Gastrocnemius medialis (tissue), 4 donors: ENCODE measurements around the gene STAM.

Source experiments
- POLR2A ChIP-seq, 2 donors: fragments of 450-650 bp; IDR thresholded peaks; one replicate each; pipeline ENCODE4 v1.6.1; 2017; ENCODE audit warnings: antibody characterized with exemption in 2 of 2, mild to moderate bottlenecking in 2 of 2, moderate library complexity in 2 of 2
- TF ChIP-seq, protein P1 (sequence below), 5 experiments: fragments of 450-650 bp in 3 of 5; fragments of 200-600 bp in 2 of 5; sonication (generic) in 2 of 5; IDR thresholded peaks in 4 of 5; conservative IDR thresholded peaks in 1 of 5; 1 replicate in 4 of 5; 2 replicates in 1 of 5; pipeline ENCODE4 v1.5.1; 2016 to 2019; ENCODE audit warnings: antibody characterized with exemption in 5 of 5, mild to moderate bottlenecking in 3 of 5, moderate library complexity in 3 of 5

DNA sequence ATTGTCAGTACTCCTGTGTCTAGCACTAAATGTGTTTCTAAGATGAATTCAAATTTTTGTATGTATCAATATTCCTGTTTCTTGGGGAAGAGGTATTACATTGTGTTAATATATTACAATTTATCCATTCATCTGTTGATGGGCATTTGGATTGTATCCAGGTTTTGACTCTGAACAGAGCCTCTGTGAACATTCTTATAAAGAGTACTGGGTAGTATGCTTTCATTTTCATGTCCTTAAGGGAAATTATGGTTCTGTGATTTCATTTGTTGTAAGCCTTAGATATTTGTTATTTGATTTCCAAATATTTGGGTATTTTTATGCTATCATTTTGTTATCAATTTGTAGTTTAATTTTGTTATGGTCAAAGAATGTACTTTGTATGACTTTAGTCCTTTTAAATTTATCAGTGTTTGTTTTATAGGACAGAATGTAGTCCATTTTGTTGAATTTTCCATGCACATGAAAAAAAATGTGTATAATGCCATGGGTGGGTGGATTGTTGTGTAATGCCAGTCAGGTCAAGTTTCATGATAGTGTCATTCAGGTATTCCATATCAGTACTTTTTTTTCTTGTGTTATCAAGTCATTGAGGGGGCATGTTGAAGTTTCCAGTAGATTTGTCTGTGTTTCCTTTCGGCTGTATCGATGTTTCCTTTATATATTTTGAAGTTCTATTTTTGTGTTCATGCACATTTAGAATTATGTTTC is 38.4 kb downstream of the STAM start:
- TF ChIP-seq, protein P1, sequence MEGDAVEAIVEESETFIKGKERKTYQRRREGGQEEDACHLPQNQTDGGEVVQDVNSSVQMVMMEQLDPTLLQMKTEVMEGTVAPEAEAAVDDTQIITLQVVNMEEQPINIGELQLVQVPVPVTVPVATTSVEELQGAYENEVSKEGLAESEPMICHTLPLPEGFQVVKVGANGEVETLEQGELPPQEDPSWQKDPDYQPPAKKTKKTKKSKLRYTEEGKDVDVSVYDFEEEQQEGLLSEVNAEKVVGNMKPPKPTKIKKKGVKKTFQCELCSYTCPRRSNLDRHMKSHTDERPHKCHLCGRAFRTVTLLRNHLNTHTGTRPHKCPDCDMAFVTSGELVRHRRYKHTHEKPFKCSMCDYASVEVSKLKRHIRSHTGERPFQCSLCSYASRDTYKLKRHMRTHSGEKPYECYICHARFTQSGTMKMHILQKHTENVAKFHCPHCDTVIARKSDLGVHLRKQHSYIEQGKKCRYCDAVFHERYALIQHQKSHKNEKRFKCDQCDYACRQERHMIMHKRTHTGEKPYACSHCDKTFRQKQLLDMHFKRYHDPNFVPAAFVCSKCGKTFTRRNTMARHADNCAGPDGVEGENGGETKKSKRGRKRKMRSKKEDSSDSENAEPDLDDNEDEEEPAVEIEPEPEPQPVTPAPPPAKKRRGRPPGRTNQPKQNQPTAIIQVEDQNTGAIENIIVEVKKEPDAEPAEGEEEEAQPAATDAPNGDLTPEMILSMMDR (IDR thresholded peaks at IDR 0.05 in 4 of 5, conservative IDR thresholded peaks at IDR 0.05 in 1 of 5), result no peak
- TF ChIP-seq POLR2A (IDR thresholded peaks at IDR 0.05), result no peak
